H4 (cell line): ENCODE data around the gene LFNG. TPM values are rescaled to one million over a fixed set of nuclear protein-coding genes. Genes with fewer than 3 reads are reported as not detected.
"Not testable (repeated sequence)": the region's sequence is repeated elsewhere in the genome, so short reads cannot be mapped to it uniquely, and the experiment has no call there.

Experiments used
- DNase-seq: peaks from one replicate; pipeline ENCODE4 v3.0.0-alpha.2; 2015; ENCODE audit warnings: low spot score
- total RNA-seq: library from RNA; depleted of rRNA; stranded (reverse); fragments of >200 nt; shearing (Covaris generic); gene quantifications from 2 replicates; pipeline ENCODE4 v1.2.3, GENCODE V29; 2014

LFNG gene
- total RNA-seq, 1 experiment from 2014 or later = 11.0 TPM

GRCh38 chr7:2544541-2545188 lies 25.1 kb downstream of the LFNG start:
- DNase-seq = no peak

GRCh38 chr7:2545746-2546425 lies 26.3 kb downstream of the LFNG start:
- DNase-seq = no peak

GRCh38 chr7:2546776-2547586 lies 27.4 kb downstream of the LFNG start:
- no peak for DNase-seq

- no peak for DNase-seq
Observed at GRCh38 chr7:2551418-2551817, 31.8 kb downstream of the LFNG start.

GRCh38 chr7:2553108-2553507 lies 33.5 kb downstream of the LFNG start:
- DNase-seq = no peak

GRCh38 chr7:2553831-2554581 lies 34.4 kb downstream of the LFNG start:
- DNase-seq = no peak

- peak; percentile 26 for DNase-seq
Observed at GRCh38 chr7:2554661-2555111, 35.1 kb downstream of the LFNG start.

- DNase-seq = peak; percentile 97
Observed at GRCh38 chr7:2555121-2556052, 35.8 kb downstream of the LFNG start, which contains the start of gene BRAT1. Gene BRAT1, minus strand, starts transcription at chr7:2555524. Its CDS starts 1,093 bp downstream, at chr7:2554431.

- peak; percentile 92 for DNase-seq
Observed at GRCh38 chr7:2558629-2559282, 39.2 kb downstream of the LFNG start, which contains the start of gene IQCE. Gene IQCE, plus strand, starts transcription at chr7:2558979. Its CDS starts 203 bp downstream, at chr7:2559182.

GRCh38 chr7:2559283-2559950 lies 39.8 kb downstream of the LFNG start:
- DNase-seq = peak; percentile 27

GRCh38 chr7:2563955-2564354 lies 44.4 kb downstream of the LFNG start:
- DNase-seq = not testable (repeated sequence)

GRCh38 chr7:2564970-2565540 lies 45.5 kb downstream of the LFNG start:
- peak; percentile 17 for DNase-seq

- DNase-seq = no peak
Observed at GRCh38 chr7:2566348-2566889, 46.8 kb downstream of the LFNG start.

GRCh38 chr7:2566890-2567678 lies 47.5 kb downstream of the LFNG start:
- no peak for DNase-seq

- DNase-seq = no peak
Observed at GRCh38 chr7:2567679-2568278, 48.2 kb downstream of the LFNG start.

- DNase-seq = no peak
Observed at GRCh38 chr7:2568521-2569223, 49.1 kb downstream of the LFNG start.

- no peak for DNase-seq
Observed at GRCh38 chr7:2569421-2569820, 49.8 kb downstream of the LFNG start.
